ENCODE data around the gene NCLN. TPM values are rescaled to one million over a fixed set of nuclear protein-coding genes. Genes with fewer than 3 reads are reported as not detected.
A peak's percentile ranks its signal among the peaks of the same experiment; 100 is the strongest.
"Not testable (repeated sequence)": the region's sequence is repeated elsewhere in the genome, so short reads cannot be mapped to it uniquely, and the experiment has no call there.

NCLN gene
- total RNA-seq (2014; rRNA removed; shearing (Covaris generic)): 125 and 130 TPM in 2 replicates
- 84.5 and 89.9 TPM in 2 replicates for polyA plus RNA-seq (2015; cell fraction: cytosol; rRNA removed)
- polyA plus RNA-seq (2015; cell fraction: nucleus; rRNA removed): 110 and 115 TPM in 2 replicates

- peak; percentile 92 for DNase-seq (ENCODE audit: low read depth)
Observed at GRCh38 chr19:3185461-3186159, at the start of gene NCLN. Gene NCLN, plus strand, starts transcription at chr19:3185930. Its CDS starts 101 bp downstream, at chr19:3186031.

DNA sequence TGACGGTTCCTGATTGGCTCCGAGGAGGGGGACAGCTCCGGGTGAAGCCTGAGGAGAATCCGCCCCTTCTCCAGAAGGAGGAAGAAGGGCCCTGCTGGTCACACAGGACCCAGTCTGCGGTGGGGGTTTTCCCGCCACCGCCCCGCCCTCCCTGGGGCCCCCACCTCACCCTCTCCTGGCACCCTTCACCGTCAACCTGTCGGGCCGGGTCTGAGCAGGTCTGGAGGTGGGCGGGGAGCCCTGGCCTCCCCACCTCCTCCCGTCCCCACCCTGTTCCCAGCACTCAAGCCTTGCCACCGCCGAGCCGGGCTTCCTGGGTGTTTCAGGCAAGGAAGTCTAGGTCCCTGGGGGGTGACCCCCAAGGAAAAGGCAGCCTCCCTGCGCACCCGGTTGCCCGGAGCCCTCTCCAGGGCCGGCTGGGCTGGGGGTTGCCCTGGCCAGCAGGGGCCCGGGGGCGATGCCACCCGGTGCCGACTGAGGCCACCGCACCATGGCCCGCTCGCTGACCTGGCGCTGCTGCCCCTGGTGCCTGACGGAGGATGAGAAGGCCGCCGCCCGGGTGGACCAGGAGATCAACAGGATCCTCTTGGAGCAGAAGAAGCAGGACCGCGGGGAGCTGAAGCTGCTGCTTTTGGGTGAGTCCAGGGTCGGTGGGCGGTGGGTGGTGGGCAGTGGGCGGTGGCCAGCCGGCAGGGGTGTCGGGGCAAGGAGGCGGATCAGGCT, 49.6 kb upstream of the NCLN start, which contains the start of gene GNA15:
GNA15 (plus strand) TSS at position 73 of the 723 bp plus-strand sequence; CDS start at position 491, 418 bp downstream.
- no peak for DNase-seq (ENCODE audit: low read depth)

GRCh38 chr19:3136684-3137055, 49.1 kb upstream of the NCLN start:
- no peak for DNase-seq (ENCODE audit: low read depth)

DNA sequence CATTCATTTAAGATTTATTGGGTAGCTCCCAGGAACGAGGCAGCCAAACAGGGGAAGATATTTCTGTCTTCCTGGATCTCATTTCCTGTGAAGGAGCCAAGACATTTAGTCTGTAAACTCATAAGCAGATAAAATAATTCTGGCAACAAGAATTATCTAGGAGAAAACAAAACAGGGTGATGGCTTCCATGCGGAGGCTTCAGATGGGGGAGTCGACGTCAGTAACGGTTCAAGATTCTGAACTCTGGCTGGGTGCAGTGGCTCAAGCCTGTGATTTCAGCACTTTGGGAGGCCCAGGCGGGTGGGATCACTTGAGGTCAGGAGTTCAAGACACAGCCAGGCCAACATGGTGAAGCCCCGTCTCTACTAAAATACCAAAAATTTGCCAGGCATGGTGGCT, 48.6 kb upstream of the NCLN start:
- no peak for DNase-seq (ENCODE audit: low read depth)

GRCh38 chr19:3138268-3138667, 47.5 kb upstream of the NCLN start:
- DNase-seq (ENCODE audit: low read depth): no peak

DNA sequence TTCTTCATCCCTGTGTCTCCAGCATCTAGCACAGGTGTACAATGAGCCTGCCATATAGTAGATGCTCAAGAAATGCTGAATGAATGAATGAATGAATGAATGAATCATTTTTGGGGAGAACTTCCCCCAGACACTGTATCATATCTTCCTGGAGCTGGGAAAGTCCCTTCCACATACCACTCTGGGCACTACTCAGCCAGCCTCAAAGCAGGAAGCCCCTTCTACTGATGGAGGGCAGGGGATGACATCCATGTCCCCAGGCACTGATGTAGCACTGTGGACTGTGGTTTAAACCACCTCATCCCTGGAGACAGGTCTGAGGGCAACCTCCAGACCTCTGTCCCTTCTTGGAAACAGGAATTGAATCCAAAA, 45.1 kb upstream of the NCLN start:
- no peak for DNase-seq (ENCODE audit: low read depth)

GRCh38 chr19:3142292-3142670, 43.4 kb upstream of the NCLN start:
- peak; percentile 93 for DNase-seq (ENCODE audit: low read depth)

DNA sequence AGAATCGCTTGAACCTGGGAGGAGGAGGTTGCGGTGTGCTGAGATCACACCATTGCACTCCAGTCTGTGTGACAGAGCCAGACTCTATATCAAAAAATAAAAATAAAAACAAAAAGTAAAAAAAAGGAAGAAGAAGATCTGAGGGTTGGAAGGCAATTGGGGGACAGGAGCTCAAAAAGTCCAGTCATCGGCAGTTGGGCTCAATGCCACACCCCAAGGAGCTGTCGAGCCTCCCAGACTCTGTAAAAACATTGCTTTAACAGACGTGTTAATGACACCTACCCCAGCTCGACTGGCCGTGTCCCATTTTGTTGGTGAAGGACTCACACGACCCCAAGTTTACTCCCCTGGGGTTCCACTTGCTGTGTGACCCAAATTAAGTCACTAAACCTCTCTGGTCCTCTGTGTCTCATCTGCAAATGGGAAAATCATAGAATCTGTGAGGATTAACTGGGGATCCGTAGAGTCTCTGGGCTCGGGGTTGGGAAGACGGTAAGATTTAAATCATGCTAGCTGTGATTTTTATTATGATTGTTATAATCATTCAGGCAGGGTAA, 42.9 kb upstream of the NCLN start:
- DNase-seq (ENCODE audit: low read depth): no peak

- no peak for DNase-seq (ENCODE audit: low read depth)
Observed at GRCh38 chr19:3145909-3146676, 39.6 kb upstream of the NCLN start.

GRCh38 chr19:3146677-3147100, 39.0 kb upstream of the NCLN start:
- no peak for DNase-seq (ENCODE audit: low read depth)

DNA sequence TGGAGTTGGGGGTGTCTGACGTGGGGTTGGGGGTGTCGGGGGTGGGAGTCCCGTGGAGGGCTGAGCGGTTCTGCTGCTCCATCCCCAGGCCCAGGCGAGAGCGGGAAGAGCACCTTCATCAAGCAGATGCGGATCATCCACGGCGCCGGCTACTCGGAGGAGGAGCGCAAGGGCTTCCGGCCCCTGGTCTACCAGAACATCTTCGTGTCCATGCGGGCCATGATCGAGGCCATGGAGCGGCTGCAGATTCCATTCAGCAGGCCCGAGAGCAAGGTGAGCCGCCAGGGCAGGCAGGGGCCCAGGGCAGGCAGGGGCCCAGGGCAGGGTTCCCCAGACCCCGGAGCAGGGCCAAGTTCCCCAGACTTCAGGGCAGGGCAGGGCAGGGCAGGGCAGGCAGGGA, 37.2 kb upstream of the NCLN start:
- DNase-seq (ENCODE audit: low read depth): no peak

DNA sequence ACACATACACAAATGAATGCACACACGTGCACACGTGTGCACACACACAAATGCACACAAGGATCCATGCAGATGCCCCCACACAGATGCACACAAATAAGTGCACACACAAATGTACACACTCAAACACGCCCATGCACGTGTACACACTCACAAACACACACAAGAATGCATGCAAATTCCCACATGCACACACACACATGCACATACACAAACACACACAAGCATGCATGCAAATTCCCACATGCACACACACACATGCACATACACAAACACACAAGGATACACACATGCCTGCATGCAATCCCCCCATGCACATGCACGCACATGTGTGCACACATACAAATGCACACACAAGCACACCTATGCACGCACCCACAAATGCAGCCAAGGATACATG, 36.6 kb upstream of the NCLN start:
- DNase-seq (ENCODE audit: low read depth): no peak

GRCh38 chr19:3149526-3150505, 35.9 kb upstream of the NCLN start:
- DNase-seq (ENCODE audit: low read depth): no peak

DNA sequence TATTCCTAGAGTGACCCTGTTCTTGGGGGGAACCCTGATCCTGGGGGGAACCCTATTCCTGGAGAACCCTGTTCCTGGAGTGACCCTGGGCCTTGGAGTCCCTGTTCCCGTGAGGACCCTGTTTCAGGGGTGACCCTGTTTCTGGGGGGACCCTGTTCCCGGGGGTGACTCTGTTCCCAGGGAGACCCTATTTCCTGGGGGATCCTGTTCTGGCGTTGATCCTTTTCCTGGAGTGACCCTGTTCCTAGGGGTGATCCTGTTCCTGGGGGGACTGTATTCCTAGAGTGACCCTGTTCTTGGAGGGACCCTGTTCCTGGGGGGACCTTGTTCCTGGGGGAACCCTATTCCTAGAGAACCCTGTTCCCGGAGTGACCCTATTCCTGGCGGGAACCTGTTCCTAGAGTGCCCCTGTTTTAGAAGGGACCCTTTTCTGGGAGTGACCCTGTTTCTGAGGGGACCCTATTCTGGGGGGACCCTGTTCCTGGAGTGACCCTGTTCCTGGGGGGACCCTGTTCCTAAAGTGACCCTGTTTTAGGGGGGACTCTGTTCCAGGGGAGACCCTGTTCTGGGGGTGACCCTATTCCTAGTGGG, 34.9 kb upstream of the NCLN start:
- DNase-seq (ENCODE audit: low read depth): no peak

DNA sequence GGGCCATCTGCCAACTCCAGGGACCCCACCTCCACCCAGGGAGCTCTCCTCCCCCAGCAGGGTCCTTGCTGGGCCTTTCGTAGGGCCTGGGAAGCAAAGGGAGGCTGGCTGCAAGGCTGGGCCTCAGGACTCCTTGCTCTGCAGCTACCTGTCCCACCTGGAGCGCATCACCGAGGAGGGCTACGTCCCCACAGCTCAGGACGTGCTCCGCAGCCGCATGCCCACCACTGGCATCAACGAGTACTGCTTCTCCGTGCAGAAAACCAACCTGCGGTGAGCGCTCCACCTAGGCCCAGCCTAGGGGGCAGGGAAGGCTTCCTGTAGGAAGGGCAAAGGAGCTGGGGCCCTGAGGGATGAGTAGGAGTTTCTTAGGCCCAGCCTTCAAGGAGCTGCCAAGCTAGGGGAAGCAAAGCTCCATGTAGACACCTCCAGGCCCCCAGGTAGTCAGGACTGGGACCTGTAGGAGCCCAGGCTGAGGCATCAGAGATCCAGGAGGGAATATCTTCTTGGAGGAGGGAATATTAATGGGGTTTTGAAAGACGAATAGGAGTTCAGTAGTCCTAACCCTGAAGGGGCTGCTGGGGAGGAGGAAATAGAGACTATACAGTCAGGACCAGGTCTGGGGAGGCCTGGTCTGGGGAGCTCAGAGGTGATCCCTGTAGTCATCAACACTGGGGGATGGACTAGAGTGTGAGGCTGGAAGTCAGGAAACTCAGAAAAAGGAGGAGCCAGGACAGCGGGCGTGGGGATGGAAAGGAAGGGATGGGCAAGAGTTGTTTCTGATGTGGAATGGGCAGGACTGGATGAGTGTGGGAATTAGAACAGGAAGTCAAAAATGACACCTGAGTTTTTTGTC, 33.9 kb upstream of the NCLN start:
- peak; percentile 49 for DNase-seq (ENCODE audit: low read depth)

DNA sequence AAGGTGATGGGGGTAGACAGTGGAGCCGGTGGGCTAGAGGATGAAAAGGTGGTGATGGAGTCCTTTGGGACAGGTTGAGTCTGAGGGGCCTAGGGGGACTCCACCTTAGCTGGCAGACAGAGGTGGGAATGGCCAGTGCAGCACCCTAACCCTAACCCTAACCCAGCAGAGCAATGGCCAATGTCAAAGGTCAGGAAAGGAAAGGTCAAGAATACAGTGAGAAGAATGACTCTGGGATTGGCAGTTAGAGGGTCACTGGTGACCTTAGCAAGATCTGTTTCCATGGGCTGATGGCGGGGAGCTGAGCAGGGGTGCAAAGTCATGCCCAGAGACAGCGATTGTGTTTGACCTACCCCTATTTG, 33.3 kb upstream of the NCLN start:
- no peak for DNase-seq (ENCODE audit: low read depth)

GRCh38 chr19:3153286-3154230, 32.2 kb upstream of the NCLN start:
- no peak for DNase-seq (ENCODE audit: low read depth)

GRCh38 chr19:3154447-3154846, 31.3 kb upstream of the NCLN start:
- DNase-seq (ENCODE audit: low read depth): not testable (repeated sequence)
